A549 (cell line): ENCODE results near the gene MYOZ1. TPM values are rescaled to one million over a fixed set of nuclear protein-coding genes. Genes with fewer than 3 reads are reported as not detected.

Experiments used
- ATAC-seq, 2 experiments: fragments of 200-7000 bp in 1 of 2; fragments of >200 bp in 1 of 2; cut with Nextera tagmentation in 1 of 2; cut with Tn5 transposase in 1 of 2; 3 replicates each; pipeline versions ENCODE4 v1.8.0 to v1.9.1; 2018 to 2020; ENCODE audit warnings: mild to moderate bottlenecking in 1 of 2, moderate library complexity in 1 of 2
- CTCF ChIA-PET: fragments of 300-600 bp; sonication (Branson Sonifier 250); formaldehyde crosslinking; extraction: SDS; loops from one replicate; lab custom pipeline; 2021; ENCODE audit warnings: antibody characterized with exemption, inconsistent platforms; lab: Yijun Ruan, JAX
- POLR2A ChIA-PET: fragments of 350-600 bp; formaldehyde crosslinking; extraction: SDS; loops from one replicate; lab custom pipeline; 2021; ENCODE audit warnings: antibody characterized with exemption, inconsistent platforms; lab: Yijun Ruan, JAX
- DNase-seq, 2 experiments: peaks; one replicate each; pipeline versions ENCODE4 v3.0.0 to v3.0.0-alpha.2; 2011 to 2016; ENCODE audit warnings: low read depth in 1 of 2, low spot score in 1 of 2
- FAIRE-seq: peaks from 2 replicates; lab custom pipeline; 2011; peaks lifted over from hg19 to GRCh38; lab: Jason Lieb, UNC
- H3K27ac ChIP-seq, 2 experiments: fragments of >200 bp; sonication (Bioruptor Twin); formaldehyde crosslinking; 3 replicates each; pipeline ENCODE4 v1.5.1; 2016 to 2017
- H3K4me1 ChIP-seq: fragments of >200 bp; sonication (Bioruptor Twin); formaldehyde crosslinking; 3 replicates; pipeline ENCODE4 v1.6.1; 2016
- H3K4me2 ChIP-seq: fragments of >200 bp; sonication (Bioruptor Twin); formaldehyde crosslinking; 3 replicates; pipeline ENCODE4 v1.6.1; 2016
- H3K4me3 ChIP-seq: fragments of >200 bp; sonication (Bioruptor Twin); formaldehyde crosslinking; 3 replicates; pipeline ENCODE4 v1.5.1; 2016
- H3K9me3 ChIP-seq: fragments of >200 bp; sonication (Bioruptor Twin); formaldehyde crosslinking; 3 replicates; pipeline ENCODE4 v1.6.1; 2016
- CBX2 ChIP-seq: fragments of 200-600 bp; sonication (generic); IDR thresholded peaks from 2 replicates; pipeline ENCODE4 v1.6.1; 2016; ENCODE audit warnings: low read depth, mild to moderate bottlenecking, borderline replicate concordance
- CEBPB ChIP-seq, 2 experiments: fragments of >200 bp in 1 of 2; sonication (Bioruptor Twin) in 1 of 2; formaldehyde crosslinking in 1 of 2; IDR thresholded peaks; 2 replicates each; pipeline ENCODE4 v1.6.1; 2012 to 2016
- CHD2 ChIP-seq: fragments of 150-350 bp; IDR thresholded peaks from 2 replicates; pipeline ENCODE4 v1.6.1; 2014; ENCODE audit warnings: low read length; ENCODE audit not compliant: partially characterized antibody
- EHF ChIP-seq: fragments of 250-450 bp; sonication (Bioruptor Pico); IDR thresholded peaks from 2 replicates; pipeline ENCODE4 v1.5.0; 2020; ENCODE audit warnings: mild to moderate bottlenecking
- EP300 ChIP-seq, 2 experiments: fragments of >200 bp; sonication (Bioruptor Twin); formaldehyde crosslinking; IDR thresholded peaks; 2 replicates in 1 of 2; 3 replicates in 1 of 2; pipeline ENCODE4 v1.6.1; 2016 to 2017
- ESRRA ChIP-seq: fragments of 150-350 bp; IDR thresholded peaks from 2 replicates; pipeline ENCODE4 v1.6.1; 2014; ENCODE audit warnings: mild to moderate bottlenecking, low read length, borderline replicate concordance
- FOSB ChIP-seq: fragments of 250-450 bp; sonication (Bioruptor Pico); IDR thresholded peaks from 2 replicates; pipeline ENCODE4 v1.5.0; 2020; ENCODE audit warnings: mild to moderate bottlenecking, moderate library complexity
- HDAC2 ChIP-seq: fragments of 200-600 bp; sonication (generic); IDR thresholded peaks from 2 replicates; pipeline ENCODE4 v1.6.1; 2016
- HOXB13 ChIP-seq: fragments of 250-450 bp; sonication (Bioruptor Pico); IDR thresholded peaks from 2 replicates; pipeline ENCODE4 v1.5.0; 2020; ENCODE audit warnings: low read depth, mild to moderate bottlenecking, moderate library complexity
- JUN ChIP-seq, 2 experiments: fragments of >200 bp; sonication (Bioruptor Twin); formaldehyde crosslinking; IDR thresholded peaks; 2 replicates in 1 of 2; 3 replicates in 1 of 2; pipeline ENCODE4 v1.6.1; 2016 to 2017
- MAFK ChIP-seq: fragments of 450-650 bp; IDR thresholded peaks from 2 replicates; pipeline ENCODE4 v1.6.1; 2014; ENCODE audit not compliant: partially characterized antibody
- NFE2L2 ChIP-seq: fragments of 150-350 bp; conservative IDR thresholded peaks from 2 replicates; pipeline ENCODE4 v1.6.1; 2014; ENCODE audit warnings: low read length
- NPAS2 ChIP-seq: fragments of 250-450 bp; sonication (Bioruptor Pico); IDR thresholded peaks from 2 replicates; pipeline ENCODE4 v1.8.0; 2022; ENCODE audit warnings: mild to moderate bottlenecking, moderate library complexity, borderline replicate concordance
- POLR2A ChIP-seq: IDR thresholded peaks from 2 replicates; pipeline ENCODE4 v1.6.1; 2012; ENCODE audit warnings: mild to moderate bottlenecking, low read length
- POLR2AphosphoS2 ChIP-seq: conservative IDR thresholded peaks from 2 replicates; pipeline ENCODE4 v1.6.1; 2012; ENCODE audit warnings: low read length, improper control_type of control experiment, inconsistent platforms
- RFX5 ChIP-seq: fragments of 450-650 bp; IDR thresholded peaks from 2 replicates; pipeline ENCODE4 v1.7.1; 2014; ENCODE audit warnings: antibody characterized with exemption, mild to moderate bottlenecking, moderate library complexity
- SMC3 ChIP-seq: fragments of >200 bp; sonication (Bioruptor Twin); formaldehyde crosslinking; IDR thresholded peaks from 3 replicates; pipeline ENCODE4 v1.6.1; 2018; ENCODE audit warnings: inconsistent platforms
- SREBF2 ChIP-seq: fragments of 450-650 bp; IDR thresholded peaks from 2 replicates; pipeline ENCODE4 v1.6.1; 2014; ENCODE audit warnings: mild to moderate bottlenecking, moderate library complexity
- TP53 ChIP-seq: fragments of 250-450 bp; sonication (Bioruptor Pico); IDR thresholded peaks from 2 replicates; pipeline ENCODE4 v1.5.0; 2021; ENCODE audit warnings: mild to moderate bottlenecking, moderate library complexity
- ZC3H11A ChIP-seq: fragments of 450-650 bp; IDR thresholded peaks from 2 replicates; pipeline ENCODE4 v1.6.1; 2014; ENCODE audit warnings: antibody characterized with exemption, mild to moderate bottlenecking
- WGBS: methylation state at CpG from one replicate; pipeline ENCODE4 v1.1.6; 2017; ENCODE audit errors: missing lambda C conversion rate; 5-methylcytosine and 5-hydroxymethylcytosine counted together
- polyA plus RNA-seq, 4 experiments: library from polyadenylated mRNA; depleted of rRNA in 3 of 4; stranded (reverse); fragments of >200 nt; fragmentation: RNase III in 1 of 4; extraction: RNeasy Plus Mini Kit Qiagen cat#74134 plus additional on column Dnase treatment in 1 of 4; gene quantifications; 2 replicates in 3 of 4; 3 replicates in 1 of 4; pipeline ENCODE4 v1.2.3, GENCODE V29; 2011 to 2017
- TF ChIP-seq, protein P1 (sequence below): IDR thresholded peaks from 2 replicates; pipeline ENCODE4 v1.6.1; 2012
- TF ChIP-seq, protein P2 (sequence below): fragments of 150-350 bp; IDR thresholded peaks from 2 replicates; pipeline ENCODE4 v1.6.1; 2014; ENCODE audit warnings: low read depth, mild to moderate bottlenecking, low read length
- TF ChIP-seq, protein P3 (sequence below): fragments of >200 bp; sonication (Bioruptor Twin); formaldehyde crosslinking; IDR thresholded peaks from 2 replicates; pipeline ENCODE4 v1.6.1; 2016
- TF ChIP-seq, protein P4 (sequence below): fragments of 250-450 bp; sonication (Bioruptor Pico); IDR thresholded peaks from 2 replicates; pipeline ENCODE4 v1.5.0; 2020; ENCODE audit warnings: low read depth, mild to moderate bottlenecking, moderate library complexity
- TF ChIP-seq, protein P5 (sequence below): IDR thresholded peaks from 2 replicates; pipeline ENCODE4 v1.6.1; 2012; ENCODE audit warnings: low read depth, borderline replicate concordance
- TF ChIP-seq, protein P6 (sequence below): fragments of >200 bp; sonication (Bioruptor Twin); formaldehyde crosslinking; IDR thresholded peaks from 3 replicates; pipeline ENCODE4 v1.5.1; 2016
- TF ChIP-seq, protein P7 (sequence below): IDR thresholded peaks from 2 replicates; pipeline ENCODE4 v1.6.1; 2012
- TF ChIP-seq, protein P8 (sequence below): fragments of 200-600 bp; sonication (generic); IDR thresholded peaks from 2 replicates; pipeline ENCODE4 v1.6.1; 2016; ENCODE audit warnings: antibody characterized with exemption, mild to moderate bottlenecking, moderate library complexity

MYOZ1 gene
- polyA plus RNA-seq, 2 of the 4 experiments (the other 2 are of a cell fraction), result 0.04 TPM; not detected in 1

DNA sequence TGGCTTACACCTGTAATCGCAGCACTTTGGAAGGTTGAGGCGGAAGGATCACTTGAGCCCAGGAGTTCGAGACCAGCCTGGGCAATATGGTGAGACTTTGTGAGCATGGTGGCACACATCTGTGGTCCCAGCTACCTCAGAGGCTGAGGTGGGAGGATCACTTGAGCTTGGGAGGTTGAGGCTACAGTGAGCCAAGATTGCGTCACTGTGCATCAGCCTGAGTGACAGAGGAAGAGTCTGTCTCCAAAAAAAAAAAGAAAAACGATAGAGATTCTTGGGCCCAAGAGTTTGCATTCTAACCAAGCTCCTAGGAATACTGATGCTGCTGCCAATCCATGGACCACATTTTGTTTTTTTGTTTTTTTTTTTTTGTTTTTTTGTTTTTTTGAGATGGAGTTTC lies 12.1 kb downstream of the MYOZ1 start:
- no peaks in the 10 kb centered on the region for H3K9me3 ChIP-seq
- WGBS, result 89% methylated on average over 5 of the region's 5 CpGs
- TF ChIP-seq NFE2L2 (no peak), CHD2 (no peak), RFX5 (no peak), HDAC2 (no peak), TP53 (no peak), FOSB (CRISPR knock-in tag) (no peak), JUN (IDR thresholded peaks at IDR 0.05) (no peak), ZC3H11A (no peak), SREBF2 (no peak), CEBPB (IDR thresholded peaks at IDR 0.05) (no peak), CBX2 (no peak), ESRRA (no peak), MAFK (no peak), EP300 (IDR thresholded peaks at IDR 0.05) (no peak)
- TF ChIP-seq, protein P1, sequence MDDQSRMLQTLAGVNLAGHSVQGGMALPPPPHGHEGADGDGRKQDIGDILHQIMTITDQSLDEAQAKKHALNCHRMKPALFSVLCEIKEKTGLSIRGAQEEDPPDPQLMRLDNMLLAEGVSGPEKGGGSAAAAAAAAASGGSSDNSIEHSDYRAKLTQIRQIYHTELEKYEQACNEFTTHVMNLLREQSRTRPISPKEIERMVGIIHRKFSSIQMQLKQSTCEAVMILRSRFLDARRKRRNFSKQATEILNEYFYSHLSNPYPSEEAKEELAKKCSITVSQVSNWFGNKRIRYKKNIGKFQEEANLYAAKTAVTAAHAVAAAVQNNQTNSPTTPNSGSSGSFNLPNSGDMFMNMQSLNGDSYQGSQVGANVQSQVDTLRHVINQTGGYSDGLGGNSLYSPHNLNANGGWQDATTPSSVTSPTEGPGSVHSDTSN, result no peak
- TF ChIP-seq, protein P2, sequence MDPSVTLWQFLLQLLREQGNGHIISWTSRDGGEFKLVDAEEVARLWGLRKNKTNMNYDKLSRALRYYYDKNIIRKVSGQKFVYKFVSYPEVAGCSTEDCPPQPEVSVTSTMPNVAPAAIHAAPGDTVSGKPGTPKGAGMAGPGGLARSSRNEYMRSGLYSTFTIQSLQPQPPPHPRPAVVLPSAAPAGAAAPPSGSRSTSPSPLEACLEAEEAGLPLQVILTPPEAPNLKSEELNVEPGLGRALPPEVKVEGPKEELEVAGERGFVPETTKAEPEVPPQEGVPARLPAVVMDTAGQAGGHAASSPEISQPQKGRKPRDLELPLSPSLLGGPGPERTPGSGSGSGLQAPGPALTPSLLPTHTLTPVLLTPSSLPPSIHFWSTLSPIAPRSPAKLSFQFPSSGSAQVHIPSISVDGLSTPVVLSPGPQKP, result no peak
- TF ChIP-seq, protein P3, sequence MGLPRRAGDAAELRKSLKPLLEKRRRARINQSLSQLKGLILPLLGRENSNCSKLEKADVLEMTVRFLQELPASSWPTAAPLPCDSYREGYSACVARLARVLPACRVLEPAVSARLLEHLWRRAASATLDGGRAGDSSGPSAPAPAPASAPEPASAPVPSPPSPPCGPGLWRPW, result no peak
- TF ChIP-seq, protein P4, sequence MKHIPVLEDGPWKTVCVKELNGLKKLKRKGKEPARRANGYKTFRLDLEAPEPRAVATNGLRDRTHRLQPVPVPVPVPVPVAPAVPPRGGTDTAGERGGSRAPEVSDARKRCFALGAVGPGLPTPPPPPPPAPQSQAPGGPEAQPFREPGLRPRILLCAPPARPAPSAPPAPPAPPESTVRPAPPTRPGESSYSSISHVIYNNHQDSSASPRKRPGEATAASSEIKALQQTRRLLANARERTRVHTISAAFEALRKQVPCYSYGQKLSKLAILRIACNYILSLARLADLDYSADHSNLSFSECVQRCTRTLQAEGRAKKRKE (CRISPR knock-in tag), result no peak
- TF ChIP-seq, protein P5, sequence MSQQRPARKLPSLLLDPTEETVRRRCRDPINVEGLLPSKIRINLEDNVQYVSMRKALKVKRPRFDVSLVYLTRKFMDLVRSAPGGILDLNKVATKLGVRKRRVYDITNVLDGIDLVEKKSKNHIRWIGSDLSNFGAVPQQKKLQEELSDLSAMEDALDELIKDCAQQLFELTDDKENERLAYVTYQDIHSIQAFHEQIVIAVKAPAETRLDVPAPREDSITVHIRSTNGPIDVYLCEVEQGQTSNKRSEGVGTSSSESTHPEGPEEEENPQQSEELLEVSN, result no peak
- TF ChIP-seq, protein P6, sequence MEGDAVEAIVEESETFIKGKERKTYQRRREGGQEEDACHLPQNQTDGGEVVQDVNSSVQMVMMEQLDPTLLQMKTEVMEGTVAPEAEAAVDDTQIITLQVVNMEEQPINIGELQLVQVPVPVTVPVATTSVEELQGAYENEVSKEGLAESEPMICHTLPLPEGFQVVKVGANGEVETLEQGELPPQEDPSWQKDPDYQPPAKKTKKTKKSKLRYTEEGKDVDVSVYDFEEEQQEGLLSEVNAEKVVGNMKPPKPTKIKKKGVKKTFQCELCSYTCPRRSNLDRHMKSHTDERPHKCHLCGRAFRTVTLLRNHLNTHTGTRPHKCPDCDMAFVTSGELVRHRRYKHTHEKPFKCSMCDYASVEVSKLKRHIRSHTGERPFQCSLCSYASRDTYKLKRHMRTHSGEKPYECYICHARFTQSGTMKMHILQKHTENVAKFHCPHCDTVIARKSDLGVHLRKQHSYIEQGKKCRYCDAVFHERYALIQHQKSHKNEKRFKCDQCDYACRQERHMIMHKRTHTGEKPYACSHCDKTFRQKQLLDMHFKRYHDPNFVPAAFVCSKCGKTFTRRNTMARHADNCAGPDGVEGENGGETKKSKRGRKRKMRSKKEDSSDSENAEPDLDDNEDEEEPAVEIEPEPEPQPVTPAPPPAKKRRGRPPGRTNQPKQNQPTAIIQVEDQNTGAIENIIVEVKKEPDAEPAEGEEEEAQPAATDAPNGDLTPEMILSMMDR, result no peak
- POLR2A ChIA-PET, result no interaction called here
- CTCF ChIA-PET, result interaction anchor here (0.7 to 7.7 kb wide), 3 partner anchors 14 to 100 kb away, joined by 3 to 77 read pairs (median 34); partner anchors contain the start of genes MYOZ1 and SYNPO2L
- FAIRE-seq, result no peak
- no peak for DNase-seq
- no peak for ATAC-seq
- H3K27ac ChIP-seq, result no peak overlapping the region
- H3K4me1 ChIP-seq, result peaks cover 13% of the 10 kb centered on the region
- H3K4me2 ChIP-seq, result no peak overlapping the region
- H3K4me3 ChIP-seq, result no peak overlapping the region

DNA sequence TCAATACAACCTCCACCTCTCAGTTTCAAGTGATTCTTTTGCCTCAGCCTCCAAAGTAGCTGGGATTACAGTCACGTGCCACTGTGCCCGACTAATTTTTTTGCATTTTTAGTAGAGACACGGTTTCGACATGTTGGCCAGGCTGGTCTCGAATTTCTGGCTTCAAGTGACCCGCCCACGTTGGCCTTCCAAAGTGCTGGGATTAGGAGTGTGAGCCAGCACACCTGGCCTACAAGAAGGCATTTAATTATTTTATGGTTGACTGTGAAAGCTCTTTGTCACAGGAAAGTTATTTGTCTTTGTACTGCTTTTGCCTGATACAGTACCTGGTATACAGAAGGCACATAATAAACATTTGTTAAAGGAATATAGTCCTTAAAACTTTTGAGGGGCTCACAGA lies 12.9 kb downstream of the MYOZ1 start:
- no peak for FAIRE-seq
- ATAC-seq, result no peak
- TF ChIP-seq SREBF2, result no peak
- no peak for TF ChIP-seq HOXB13 (CRISPR knock-in tag)
- no peak for TF ChIP-seq NPAS2 (CRISPR knock-in tag)
- TF ChIP-seq MAFK, result no peak
- no peak for TF ChIP-seq JUN (IDR thresholded peaks at IDR 0.05)
- TF ChIP-seq, protein P3, result no peak
- TF ChIP-seq, protein P7, sequence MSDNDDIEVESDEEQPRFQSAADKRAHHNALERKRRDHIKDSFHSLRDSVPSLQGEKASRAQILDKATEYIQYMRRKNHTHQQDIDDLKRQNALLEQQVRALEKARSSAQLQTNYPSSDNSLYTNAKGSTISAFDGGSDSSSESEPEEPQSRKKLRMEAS, result no peak
- TF ChIP-seq POLR2AphosphoS2, result no peak
- TF ChIP-seq, protein P8, sequence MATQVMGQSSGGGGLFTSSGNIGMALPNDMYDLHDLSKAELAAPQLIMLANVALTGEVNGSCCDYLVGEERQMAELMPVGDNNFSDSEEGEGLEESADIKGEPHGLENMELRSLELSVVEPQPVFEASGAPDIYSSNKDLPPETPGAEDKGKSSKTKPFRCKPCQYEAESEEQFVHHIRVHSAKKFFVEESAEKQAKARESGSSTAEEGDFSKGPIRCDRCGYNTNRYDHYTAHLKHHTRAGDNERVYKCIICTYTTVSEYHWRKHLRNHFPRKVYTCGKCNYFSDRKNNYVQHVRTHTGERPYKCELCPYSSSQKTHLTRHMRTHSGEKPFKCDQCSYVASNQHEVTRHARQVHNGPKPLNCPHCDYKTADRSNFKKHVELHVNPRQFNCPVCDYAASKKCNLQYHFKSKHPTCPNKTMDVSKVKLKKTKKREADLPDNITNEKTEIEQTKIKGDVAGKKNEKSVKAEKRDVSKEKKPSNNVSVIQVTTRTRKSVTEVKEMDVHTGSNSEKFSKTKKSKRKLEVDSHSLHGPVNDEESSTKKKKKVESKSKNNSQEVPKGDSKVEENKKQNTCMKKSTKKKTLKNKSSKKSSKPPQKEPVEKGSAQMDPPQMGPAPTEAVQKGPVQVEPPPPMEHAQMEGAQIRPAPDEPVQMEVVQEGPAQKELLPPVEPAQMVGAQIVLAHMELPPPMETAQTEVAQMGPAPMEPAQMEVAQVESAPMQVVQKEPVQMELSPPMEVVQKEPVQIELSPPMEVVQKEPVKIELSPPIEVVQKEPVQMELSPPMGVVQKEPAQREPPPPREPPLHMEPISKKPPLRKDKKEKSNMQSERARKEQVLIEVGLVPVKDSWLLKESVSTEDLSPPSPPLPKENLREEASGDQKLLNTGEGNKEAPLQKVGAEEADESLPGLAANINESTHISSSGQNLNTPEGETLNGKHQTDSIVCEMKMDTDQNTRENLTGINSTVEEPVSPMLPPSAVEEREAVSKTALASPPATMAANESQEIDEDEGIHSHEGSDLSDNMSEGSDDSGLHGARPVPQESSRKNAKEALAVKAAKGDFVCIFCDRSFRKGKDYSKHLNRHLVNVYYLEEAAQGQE, result no peak
- no peak for TF ChIP-seq SMC3
- TF ChIP-seq POLR2A, result no peak
- TF ChIP-seq EHF (CRISPR knock-in tag), result no peak
- no peak for TF ChIP-seq CEBPB (IDR thresholded peaks at IDR 0.05)
- Histone ChIP-seq H3K27ac (no peak overlapping the region), H3K9me3 (no peaks in the 10 kb centered on the region), H3K4me2 (no peak overlapping the region), H3K4me1 (peaks cover 13% of the 10 kb centered on the region), H3K4me3 (no peak overlapping the region)
- no peak for DNase-seq
- ChIA-PET CTCF (interaction anchor here (0.9 to 5.3 kb wide), 3 partner anchors 17 to 99 kb away, joined by 3 to 34 read pairs (median 17); no protein-coding TSS in a partner anchor), POLR2A (no interaction called here)
- 81% methylated on average over 7 of the region's 7 CpGs for WGBS
